IMR-90 (cell line): ENCODE data around the gene MELTF. TPM values are rescaled to one million over a fixed set of nuclear protein-coding genes. Genes with fewer than 3 reads are reported as not detected.

Experiments used
- ATAC-seq: fragments of 200-7000 bp; cut with Tn5 transposase; 2 replicates; pipeline ENCODE4 v1.9.1; 2020; ENCODE audit warnings: low read depth, mild to moderate bottlenecking, moderate library complexity
- BruUV-seq: library from RNA; stranded (reverse); fragments of 400-500 nt; replicated peaks from 2 replicates; lab custom pipeline; 2021; lab: Mats Ljungman, UMichigan
- CTCF ChIA-PET: fragments of 300-600 bp; formaldehyde crosslinking; extraction: SDS; loops from one replicate; lab custom pipeline; 2021; ENCODE audit warnings: antibody characterized with exemption; lab: Yijun Ruan, JAX
- POLR2A ChIA-PET: fragments of 300-600 bp; sonication (Branson Sonifier 250); formaldehyde crosslinking; loops from one replicate; lab custom pipeline; 2022; ENCODE audit warnings: antibody characterized with exemption; ENCODE audit not compliant: unreplicated experiment; lab: Charles Lee
- DNase-seq: peaks from one replicate; pipeline ENCODE4 v3.0.0; 2013
- H2AFZ ChIP-seq: replicated peaks from 2 replicates; pipeline ENCODE3; 2013; ENCODE audit warnings: low read length, mild to moderate bottlenecking; ENCODE audit not compliant: poor library complexity
- H2AK5ac ChIP-seq: 2 replicates; pipeline ENCODE4 v1.6.1; 2013; ENCODE audit warnings: low read depth, low read length, inconsistent platforms
- H2AK9ac ChIP-seq: replicated peaks from 2 replicates; pipeline ENCODE3; 2013; ENCODE audit warnings: mild to moderate bottlenecking, low read depth, low read length, moderate library complexity; ENCODE audit not compliant: poor library complexity
- H2BK120ac ChIP-seq: 2 replicates; pipeline ENCODE4 v1.6.1; 2013; ENCODE audit warnings: low read depth, low read length, inconsistent platforms
- H2BK15ac ChIP-seq: 3 replicates; pipeline ENCODE4 v1.6.1; 2013; ENCODE audit warnings: low read depth, low read length, inconsistent platforms
- H2BK20ac ChIP-seq: 2 replicates; pipeline ENCODE4 v1.6.1; 2013; ENCODE audit warnings: low read depth, mild to moderate bottlenecking, inconsistent platforms, low read length, moderate library complexity
- H2BK5ac ChIP-seq: 2 replicates; pipeline ENCODE4 v1.6.1; 2013; ENCODE audit warnings: mild to moderate bottlenecking, low read depth, low read length, inconsistent platforms; ENCODE audit not compliant: poor library complexity, severe bottlenecking
- H3K14ac ChIP-seq: replicated peaks from 2 replicates; pipeline ENCODE4 v1.6.1; 2013; ENCODE audit warnings: low read depth, low read length, inconsistent platforms
- H3K18ac ChIP-seq: 2 replicates; pipeline ENCODE4 v1.6.1; 2013; ENCODE audit warnings: low read depth, low read length, control low read depth
- H3K23ac ChIP-seq: 2 replicates; pipeline ENCODE4 v1.6.1; 2013; ENCODE audit warnings: low read depth, low read length, inconsistent platforms
- H3K27ac ChIP-seq: 2 replicates; pipeline ENCODE4 v1.5.1; 2013; ENCODE audit warnings: mild to moderate bottlenecking, control low read depth, low read length; ENCODE audit not compliant: insufficient read depth
- H3K27me3 ChIP-seq: 2 replicates; pipeline ENCODE4 v1.6.1; 2013; ENCODE audit warnings: low read length; ENCODE audit not compliant: control insufficient read depth, insufficient read depth
- H3K36me3 ChIP-seq: 2 replicates; pipeline ENCODE4 v1.6.1; 2013; ENCODE audit warnings: low read length, mixed read lengths; ENCODE audit not compliant: control insufficient read depth, insufficient read depth
- H3K4ac ChIP-seq: 2 replicates; pipeline ENCODE4 v1.6.1; 2013; ENCODE audit warnings: low read depth, low read length, inconsistent platforms
- H3K4me1 ChIP-seq: 2 replicates; pipeline ENCODE4 v1.6.1; 2013; ENCODE audit warnings: low read length, mixed read lengths; ENCODE audit not compliant: control insufficient read depth, insufficient read depth
- H3K4me2 ChIP-seq: 2 replicates; pipeline ENCODE4 v1.6.1; 2013; ENCODE audit warnings: low read depth, mild to moderate bottlenecking, control low read depth, low read length, moderate library complexity
- H3K4me3 ChIP-seq: 2 replicates; pipeline ENCODE4 v1.5.1; 2013; ENCODE audit warnings: low read depth, mild to moderate bottlenecking, control low read depth, low read length, moderate library complexity; ENCODE audit not compliant: insufficient read depth
- H3K56ac ChIP-seq: 2 replicates; pipeline ENCODE4 v1.6.1; 2013; ENCODE audit warnings: low read length, inconsistent platforms; ENCODE audit not compliant: insufficient read depth; ENCODE audit errors: extremely low read depth
- H3K79me1 ChIP-seq, 2 experiments: 2 replicates each; pipeline ENCODE4 v1.6.1; 2013; ENCODE audit warnings: low read length in 2 of 2, inconsistent platforms in 1 of 2, low read depth in 1 of 2
- H3K9ac ChIP-seq: 2 replicates; pipeline ENCODE4 v1.6.1; 2013; ENCODE audit warnings: low read depth, low read length, control low read depth
- H3K9me1 ChIP-seq: 2 replicates; pipeline ENCODE4 v1.6.1; 2013; ENCODE audit warnings: low read length, inconsistent platforms; ENCODE audit not compliant: insufficient read depth
- H3K9me3 ChIP-seq: 2 replicates; pipeline ENCODE4 v1.6.1; 2013; ENCODE audit warnings: low read length; ENCODE audit not compliant: control insufficient read depth, insufficient read depth
- H4K20me1 ChIP-seq: 2 replicates; pipeline ENCODE4 v1.6.1; 2013; ENCODE audit warnings: low read length, inconsistent platforms; ENCODE audit not compliant: insufficient read depth
- H4K5ac ChIP-seq: 2 replicates; pipeline ENCODE4 v1.6.1; 2013; ENCODE audit warnings: mild to moderate bottlenecking, low read depth, low read length, control low read depth
- H4K8ac ChIP-seq, 2 experiments: 2 replicates each; pipeline ENCODE4 v1.6.1; 2013; ENCODE audit warnings: low read depth in 2 of 2, low read length in 2 of 2, control low read depth in 1 of 2, inconsistent platforms in 1 of 2
- H4K91ac ChIP-seq: 2 replicates; pipeline ENCODE4 v1.6.1; 2013; ENCODE audit warnings: low read depth, low read length, inconsistent platforms; ENCODE audit not compliant: insufficient read depth
- BHLHE40 ChIP-seq: fragments of 150-350 bp; IDR thresholded peaks from 2 replicates; pipeline ENCODE4 v1.6.1; 2016; ENCODE audit warnings: mild to moderate bottlenecking, low read depth, low read length
- CEBPB ChIP-seq: IDR thresholded peaks from 2 replicates; pipeline ENCODE4 v1.6.1; 2012; ENCODE audit warnings: low read depth, low read length, improper control_type of control experiment
- CHD1 ChIP-seq: IDR thresholded peaks from 2 replicates; pipeline ENCODE4 v1.6.1; 2012; ENCODE audit warnings: low read depth, low read length, improper control_type of control experiment
- FOS ChIP-seq: fragments of 150-350 bp; IDR thresholded peaks from 2 replicates; pipeline ENCODE4 v1.6.1; 2016; ENCODE audit warnings: low read depth, low read length
- MAFK ChIP-seq: IDR thresholded peaks from 2 replicates; pipeline ENCODE4 v1.6.1; 2012; ENCODE audit warnings: low read depth, low read length, improper control_type of control experiment
- MAZ ChIP-seq: IDR thresholded peaks from 2 replicates; pipeline ENCODE4 v1.6.1; 2012; ENCODE audit warnings: low read depth, mild to moderate bottlenecking, low read length, improper control_type of control experiment, moderate library complexity, borderline replicate concordance
- MXI1 ChIP-seq: IDR thresholded peaks from 2 replicates; pipeline ENCODE4 v1.6.1; 2012; ENCODE audit warnings: low read depth, mild to moderate bottlenecking, low read length, moderate library complexity, borderline replicate concordance
- NFE2L2 ChIP-seq: fragments of 150-350 bp; IDR thresholded peaks from 2 replicates; pipeline ENCODE4 v1.6.1; 2016; ENCODE audit warnings: low read depth, mild to moderate bottlenecking, low read length
- POLR2A ChIP-seq: IDR thresholded peaks from 2 replicates; pipeline ENCODE4 v1.6.1; 2012; ENCODE audit warnings: mild to moderate bottlenecking, low read depth, low read length
- RAD21 ChIP-seq: IDR thresholded peaks from 2 replicates; pipeline ENCODE4 v1.6.1; 2012; ENCODE audit warnings: low read length, improper control_type of control experiment
- RCOR1 ChIP-seq: IDR thresholded peaks from 2 replicates; pipeline ENCODE4 v1.6.1; 2012; ENCODE audit warnings: mild to moderate bottlenecking, low read length, improper control_type of control experiment; ENCODE audit not compliant: insufficient replicate concordance
- RFX5 ChIP-seq: IDR thresholded peaks from 2 replicates; pipeline ENCODE4 v1.8.0; 2012; ENCODE audit warnings: low read depth, mild to moderate bottlenecking, low read length, moderate library complexity
- SMC3 ChIP-seq: fragments of 150-350 bp; IDR thresholded peaks from 2 replicates; pipeline ENCODE4 v1.6.1; 2016; ENCODE audit warnings: low read depth, mild to moderate bottlenecking, antibody characterized with exemption, low read length, moderate library complexity
- WGBS, 2 experiments: methylation state at CpG; one replicate each; pipeline versions ENCODE4 v1.1.5 to v1.1.7; 2013; ENCODE audit warnings: missing lambda C conversion rate in 2 of 2; ENCODE audit not compliant: insufficient read length in 1 of 2; ENCODE audit errors: extremely low coverage in 2 of 2; 5-methylcytosine and 5-hydroxymethylcytosine counted together
- dilution Hi-C: fragments of 300-500 bp; cut with HindIII; formaldehyde crosslinking; loops from one replicate; pipeline ENCODE4 v1.14.3; 2018; ENCODE audit warnings: low sequenced_read_pairs; ENCODE audit not compliant: unreplicated experiment
- in situ Hi-C: fragments of 300-500 bp; cut with MboI; formaldehyde crosslinking; loops from 3 replicates; pipeline ENCODE4 v1.14.3; 2019; ENCODE audit warnings: low sequenced_read_pairs, inconsistent platforms, mixed read lengths
- intact Hi-C: fragments of 100-400 bp; cut with micrococcal nuclease; formaldehyde crosslinking; loops from 2 replicates; pipeline ENCODE4 v1.10.0; 2022
- polyA plus RNA-seq, 3 experiments: library from polyadenylated mRNA; depleted of rRNA; stranded (reverse); fragments of >200 nt; gene quantifications; 2 replicates each; pipeline ENCODE4 v1.2.3, GENCODE V29; 2012; ENCODE audit warnings: low replicate concordance in 1 of 3
- total RNA-seq: library from RNA; depleted of rRNA; stranded (reverse); fragments of >200 nt; gene quantifications from 2 replicates; pipeline ENCODE4 v1.2.3, GENCODE V29; 2012
- TF ChIP-seq, protein P1 (sequence below): conservative IDR thresholded peaks from 2 replicates; pipeline ENCODE4 v1.5.1; 2012; ENCODE audit warnings: mild to moderate bottlenecking, low read depth, low read length, improper control_type of control experiment
- TF ChIP-seq, protein P2 (sequence below): fragments of 150-350 bp; IDR thresholded peaks from 2 replicates; pipeline ENCODE4 v1.6.1; 2017; ENCODE audit warnings: mild to moderate bottlenecking, antibody characterized with exemption, low read length, low read depth
- TF ChIP-seq, protein P3 (sequence below): fragments of 150-350 bp; IDR thresholded peaks from 2 replicates; pipeline ENCODE4 v1.6.1; 2016; ENCODE audit warnings: low read depth, mild to moderate bottlenecking, low read length, moderate library complexity, borderline replicate concordance

Gene MELTF
- total and polyA plus RNA-seq, 2 of the 4 experiments (the other 2 are of a cell fraction) = 0.18 to 0.50 TPM

DNA sequence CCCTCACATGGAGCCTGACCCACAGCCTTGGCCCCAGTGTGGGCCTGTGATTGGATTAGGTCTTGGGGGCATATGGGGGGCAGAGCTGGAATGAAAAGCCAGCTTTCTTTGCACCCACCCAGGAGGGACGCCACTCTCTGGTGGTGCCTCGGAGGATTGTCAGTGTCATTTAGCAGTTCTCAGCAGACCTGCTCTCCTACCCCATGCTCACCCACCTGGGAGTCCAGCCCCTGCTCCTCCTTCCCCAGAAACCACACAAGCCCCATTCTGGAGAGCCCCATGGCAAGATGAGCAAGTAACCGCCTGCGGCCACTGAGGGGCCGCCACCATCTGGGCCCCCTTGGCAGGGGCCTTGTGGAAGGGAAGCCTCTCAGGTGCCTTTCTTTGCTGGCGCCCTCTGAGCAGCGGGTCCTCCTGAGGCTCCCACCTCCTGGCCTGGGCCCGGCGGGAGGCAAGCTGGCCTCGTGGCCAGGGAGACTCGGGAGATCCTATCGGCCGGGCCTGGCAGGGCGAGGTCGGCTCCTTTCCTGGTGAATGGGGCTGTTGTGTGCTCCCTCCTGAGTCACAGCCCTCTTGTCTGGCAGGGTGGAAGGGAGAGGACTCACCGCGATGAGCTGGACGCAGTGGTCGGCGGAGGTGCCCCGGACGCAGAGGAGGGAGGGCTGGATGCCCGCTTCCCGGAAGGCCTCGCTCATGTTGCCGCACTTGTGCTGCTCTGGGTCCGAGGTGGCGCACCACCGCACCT lies 2.3 kb downstream of the MELTF start:
- Histone ChIP-seq H3K9ac (no peak overlapping the region), H3K56ac (no peak overlapping the region), H2BK120ac (no peak overlapping the region), H2AK9ac (no peak overlapping the region), H4K91ac (no peak overlapping the region), H3K27ac (no peak overlapping the region), H3K4me2 (no peak overlapping the region), H2BK20ac (no peak overlapping the region), H4K5ac (no peak overlapping the region), H3K79me1 (no peaks in the 10 kb centered on the region), H4K8ac (no peak overlapping the region), H3K27me3 (peaks cover 37% of the 10 kb centered on the region), H2AK5ac (no peak overlapping the region), H3K4me3 (no peak overlapping the region), H2BK5ac (no peak overlapping the region), H3K23ac (no peak overlapping the region), H3K14ac (no peak overlapping the region), H2AFZ (no peak overlapping the region), H3K9me3 (no peaks in the 10 kb centered on the region), H3K18ac (no peak overlapping the region), H4K20me1 (no peaks in the 10 kb centered on the region), H3K9me1 (peaks cover 14% of the 10 kb centered on the region), H3K36me3 (no peaks in the 10 kb centered on the region), H3K4ac (no peak overlapping the region), H2BK15ac (no peak overlapping the region), H3K4me1 (peaks cover 8% of the 10 kb centered on the region)
- no TSS peak for BruUV-seq
- CTCF ChIA-PET = interaction anchor here (0.7 kb wide), 1 partner anchor 18 kb away, joined by 3 read pairs; no protein-coding TSS in a partner anchor
- in situ Hi-C loops (no loop called here), dilution Hi-C loops (no loop called here), intact Hi-C loops (no loop called here)
- ATAC-seq (no peak), DNase-seq (peak; percentile 6)
- TF ChIP-seq, protein P1, sequence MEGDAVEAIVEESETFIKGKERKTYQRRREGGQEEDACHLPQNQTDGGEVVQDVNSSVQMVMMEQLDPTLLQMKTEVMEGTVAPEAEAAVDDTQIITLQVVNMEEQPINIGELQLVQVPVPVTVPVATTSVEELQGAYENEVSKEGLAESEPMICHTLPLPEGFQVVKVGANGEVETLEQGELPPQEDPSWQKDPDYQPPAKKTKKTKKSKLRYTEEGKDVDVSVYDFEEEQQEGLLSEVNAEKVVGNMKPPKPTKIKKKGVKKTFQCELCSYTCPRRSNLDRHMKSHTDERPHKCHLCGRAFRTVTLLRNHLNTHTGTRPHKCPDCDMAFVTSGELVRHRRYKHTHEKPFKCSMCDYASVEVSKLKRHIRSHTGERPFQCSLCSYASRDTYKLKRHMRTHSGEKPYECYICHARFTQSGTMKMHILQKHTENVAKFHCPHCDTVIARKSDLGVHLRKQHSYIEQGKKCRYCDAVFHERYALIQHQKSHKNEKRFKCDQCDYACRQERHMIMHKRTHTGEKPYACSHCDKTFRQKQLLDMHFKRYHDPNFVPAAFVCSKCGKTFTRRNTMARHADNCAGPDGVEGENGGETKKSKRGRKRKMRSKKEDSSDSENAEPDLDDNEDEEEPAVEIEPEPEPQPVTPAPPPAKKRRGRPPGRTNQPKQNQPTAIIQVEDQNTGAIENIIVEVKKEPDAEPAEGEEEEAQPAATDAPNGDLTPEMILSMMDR = no peak
- TF ChIP-seq RFX5 = no peak
- no peak for TF ChIP-seq MAFK
- no peak for TF ChIP-seq FOS
- no peak for TF ChIP-seq SMC3
- TF ChIP-seq, protein P2, sequence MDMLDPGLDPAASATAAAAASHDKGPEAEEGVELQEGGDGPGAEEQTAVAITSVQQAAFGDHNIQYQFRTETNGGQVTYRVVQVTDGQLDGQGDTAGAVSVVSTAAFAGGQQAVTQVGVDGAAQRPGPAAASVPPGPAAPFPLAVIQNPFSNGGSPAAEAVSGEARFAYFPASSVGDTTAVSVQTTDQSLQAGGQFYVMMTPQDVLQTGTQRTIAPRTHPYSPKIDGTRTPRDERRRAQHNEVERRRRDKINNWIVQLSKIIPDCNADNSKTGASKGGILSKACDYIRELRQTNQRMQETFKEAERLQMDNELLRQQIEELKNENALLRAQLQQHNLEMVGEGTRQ = no peak
- TF ChIP-seq BHLHE40 = no peak
- TF ChIP-seq POLR2A = no peak
- no peak for TF ChIP-seq CHD1
- no peak for TF ChIP-seq RAD21
- TF ChIP-seq, protein P3, sequence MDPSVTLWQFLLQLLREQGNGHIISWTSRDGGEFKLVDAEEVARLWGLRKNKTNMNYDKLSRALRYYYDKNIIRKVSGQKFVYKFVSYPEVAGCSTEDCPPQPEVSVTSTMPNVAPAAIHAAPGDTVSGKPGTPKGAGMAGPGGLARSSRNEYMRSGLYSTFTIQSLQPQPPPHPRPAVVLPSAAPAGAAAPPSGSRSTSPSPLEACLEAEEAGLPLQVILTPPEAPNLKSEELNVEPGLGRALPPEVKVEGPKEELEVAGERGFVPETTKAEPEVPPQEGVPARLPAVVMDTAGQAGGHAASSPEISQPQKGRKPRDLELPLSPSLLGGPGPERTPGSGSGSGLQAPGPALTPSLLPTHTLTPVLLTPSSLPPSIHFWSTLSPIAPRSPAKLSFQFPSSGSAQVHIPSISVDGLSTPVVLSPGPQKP = no peak
- no peak for TF ChIP-seq RCOR1
- no peak for TF ChIP-seq CEBPB
- no peak for TF ChIP-seq MAZ
- no peak for TF ChIP-seq NFE2L2
- TF ChIP-seq MXI1 = no peak
- WGBS, 2 experiments = 90% methylated on average over 14 of the region's 29 CpGs; no CpG with 5 or more reads in 1 of the 2 experiments
- POLR2A ChIA-PET = no interaction called here
